ENCODE results near the gene TCP1.

- TF ChIP-seq ZFP3 (CRISPR knock-in tag; IDR thresholded peaks at IDR 0.05) = no peak
- TF ChIP-seq PATZ1 (CRISPR knock-in tag; IDR thresholded peaks at IDR 0.05; ENCODE audit: borderline replicate concordance) = no peak
- no peak for TF ChIP-seq BACH2 (CRISPR knock-in tag; IDR thresholded peaks at IDR 0.05; ENCODE audit: borderline replicate concordance)
- no peak for TF ChIP-seq ARNTL (CRISPR knock-in tag; IDR thresholded peaks at IDR 0.05; ENCODE audit: borderline replicate concordance, low read depth)
- TF ChIP-seq GLIS3 (CRISPR knock-in tag; IDR thresholded peaks at IDR 0.05) = no peak
- no peak for TF ChIP-seq PPARA (CRISPR knock-in tag; IDR thresholded peaks at IDR 0.05; ENCODE audit: borderline replicate concordance)
- TF ChIP-seq TOX (CRISPR knock-in tag; IDR thresholded peaks at IDR 0.05; ENCODE audit: borderline replicate concordance) = no peak
- TF ChIP-seq ZC3H10 (CRISPR knock-in tag; IDR thresholded peaks at IDR 0.05) = no peak
- no peak for TF ChIP-seq RARB (CRISPR knock-in tag; IDR thresholded peaks at IDR 0.05)
- TF ChIP-seq ZNF565 (CRISPR knock-in tag; conservative IDR thresholded peaks at IDR 0.05; ENCODE audit: low read depth) = no peak
- TF ChIP-seq POU6F1 (CRISPR knock-in tag; IDR thresholded peaks at IDR 0.05; ENCODE audit: borderline replicate concordance, low read depth) = no peak
Measured at GRCh38 chr6:159739341-159739740, 50.1 kb downstream of the TCP1 start.
